ENCODE measurements around the gene LTK. TPM values are rescaled to one million over a fixed set of nuclear protein-coding genes. Genes with fewer than 3 reads are reported as not detected.

LTK gene
- total RNA-seq, 1 experiment from 2014 or later, result 0.07 TPM

GRCh38 chr15:41512940-41513505, 604 bp downstream of the LTK start:
- H3K27me3 ChIP-seq (ENCODE audit: low read length), result no peaks in the 10 kb centered on the region
- ATAC-seq (no peak), DNase-seq (no peak)
- no peaks in the 10 kb centered on the region for H3K36me3 ChIP-seq (ENCODE audit: low read depth, low read length)
- no peak overlapping the region for H3K4me3 ChIP-seq (ENCODE audit: low read length)
- no peaks in the 10 kb centered on the region for H4K20me1 ChIP-seq (ENCODE audit: low read length)
- no TSS peak for BruUV-seq (replicated peaks)
- no peak overlapping the region for H3K4me2 ChIP-seq (ENCODE audit: low read length)
- H3K27ac ChIP-seq (ENCODE audit: low read length), result no peak overlapping the region
- H3K4me1 ChIP-seq (ENCODE audit: insufficient read depth, low read length), result peaks cover 6% of the 10 kb centered on the region
- intact Hi-C loops (cut with micrococcal nuclease), result no loop called here
- no peak overlapping the region for H2AFZ ChIP-seq (ENCODE audit: low read length)
- TF ChIP-seq EZH2phosphoT487 (IDR thresholded peaks at IDR 0.05; ENCODE audit: borderline replicate concordance, low read length), result no peak
- TF ChIP-seq, protein P1, sequence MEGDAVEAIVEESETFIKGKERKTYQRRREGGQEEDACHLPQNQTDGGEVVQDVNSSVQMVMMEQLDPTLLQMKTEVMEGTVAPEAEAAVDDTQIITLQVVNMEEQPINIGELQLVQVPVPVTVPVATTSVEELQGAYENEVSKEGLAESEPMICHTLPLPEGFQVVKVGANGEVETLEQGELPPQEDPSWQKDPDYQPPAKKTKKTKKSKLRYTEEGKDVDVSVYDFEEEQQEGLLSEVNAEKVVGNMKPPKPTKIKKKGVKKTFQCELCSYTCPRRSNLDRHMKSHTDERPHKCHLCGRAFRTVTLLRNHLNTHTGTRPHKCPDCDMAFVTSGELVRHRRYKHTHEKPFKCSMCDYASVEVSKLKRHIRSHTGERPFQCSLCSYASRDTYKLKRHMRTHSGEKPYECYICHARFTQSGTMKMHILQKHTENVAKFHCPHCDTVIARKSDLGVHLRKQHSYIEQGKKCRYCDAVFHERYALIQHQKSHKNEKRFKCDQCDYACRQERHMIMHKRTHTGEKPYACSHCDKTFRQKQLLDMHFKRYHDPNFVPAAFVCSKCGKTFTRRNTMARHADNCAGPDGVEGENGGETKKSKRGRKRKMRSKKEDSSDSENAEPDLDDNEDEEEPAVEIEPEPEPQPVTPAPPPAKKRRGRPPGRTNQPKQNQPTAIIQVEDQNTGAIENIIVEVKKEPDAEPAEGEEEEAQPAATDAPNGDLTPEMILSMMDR (conservative IDR thresholded peaks at IDR 0.05; ENCODE audit: low read depth, low read length), result no peak
- TF ChIP-seq EZH2 (IDR thresholded peaks at IDR 0.05; ENCODE audit: low read length, unreplicated experiment), result no peak
- H3K9me3 ChIP-seq (ENCODE audit: low read length), result no peaks in the 10 kb centered on the region
- POLR2A ChIA-PET (ENCODE audit: unreplicated experiment), result no interaction called here
- no peaks in the 10 kb centered on the region for H3F3A ChIP-seq (ENCODE audit: low read length, unreplicated experiment)
- no peaks in the 10 kb centered on the region for H3K9me2 ChIP-seq (replicated peaks; ENCODE audit: low read length)
- H3K79me2 ChIP-seq (ENCODE audit: low read length), result no peaks in the 10 kb centered on the region
- no peak overlapping the region for H3K9ac ChIP-seq (ENCODE audit: low read length)
- CTCF ChIA-PET, result no interaction called here

GRCh38 chr15:41512512-41512939, 1.1 kb downstream of the LTK start:
- intact Hi-C loops (cut with micrococcal nuclease), result no loop called here
- DNase-seq (no peak), ATAC-seq (no peak)
- Histone ChIP-seq H3K4me3 (ENCODE audit: low read length) (no peak overlapping the region), H2AFZ (ENCODE audit: low read length) (no peak overlapping the region), H4K20me1 (ENCODE audit: low read length) (no peaks in the 10 kb centered on the region), H3K27me3 (ENCODE audit: low read length) (no peaks in the 10 kb centered on the region), H3K4me2 (ENCODE audit: low read length) (no peak overlapping the region), H3K9me2 (replicated peaks; ENCODE audit: low read length) (no peaks in the 10 kb centered on the region), H3K79me2 (ENCODE audit: low read length) (no peaks in the 10 kb centered on the region), H3K36me3 (ENCODE audit: low read depth, low read length) (no peaks in the 10 kb centered on the region), H3K4me1 (ENCODE audit: insufficient read depth, low read length) (peaks cover 11% of the 10 kb centered on the region), H3K9me3 (ENCODE audit: low read length) (no peaks in the 10 kb centered on the region), H3F3A (ENCODE audit: low read length, unreplicated experiment) (no peaks in the 10 kb centered on the region), H3K9ac (ENCODE audit: low read length) (no peak overlapping the region), H3K27ac (ENCODE audit: low read length) (no peak overlapping the region)
- BruUV-seq (replicated peaks), result no TSS peak
- TF ChIP-seq EZH2phosphoT487 (IDR thresholded peaks at IDR 0.05; ENCODE audit: borderline replicate concordance, low read length), result no peak
- TF ChIP-seq, protein P1 (conservative IDR thresholded peaks at IDR 0.05; ENCODE audit: low read depth, low read length), result no peak
- no peak for TF ChIP-seq EZH2 (IDR thresholded peaks at IDR 0.05; ENCODE audit: low read length, unreplicated experiment)
- POLR2A ChIA-PET (ENCODE audit: unreplicated experiment), result no interaction called here
- CTCF ChIA-PET, result no interaction called here

DNA sequence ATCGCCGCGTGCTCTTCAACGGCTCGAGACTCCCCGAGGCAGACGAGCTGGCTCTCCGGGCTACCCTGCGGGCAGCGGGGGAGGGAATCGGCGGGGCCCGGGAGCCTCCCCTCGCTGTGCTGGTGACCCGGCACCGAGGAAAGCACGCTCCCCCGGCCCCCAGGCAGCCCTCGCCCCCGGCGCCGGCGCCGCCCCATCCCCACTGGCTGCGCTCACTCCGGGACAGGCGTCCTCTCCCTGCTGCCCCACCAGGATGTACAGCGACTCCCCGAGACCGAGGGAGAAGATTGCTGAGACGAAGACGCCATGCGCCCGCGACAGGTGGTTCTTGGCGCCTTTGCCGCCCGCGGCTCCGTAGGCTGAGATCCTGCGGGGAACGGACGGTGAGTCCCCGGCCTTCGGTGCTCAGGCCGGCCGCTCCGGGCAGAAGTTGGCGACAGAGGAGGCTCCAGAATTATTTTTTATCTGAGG, 1.7 kb downstream of the LTK start:
- no peaks in the 10 kb centered on the region for H3K79me2 ChIP-seq (ENCODE audit: low read length)

More for the DNA sequence above, 1.7 kb downstream of the LTK start:
- Histone ChIP-seq H3K9me2 (replicated peaks; ENCODE audit: low read length) (no peaks in the 10 kb centered on the region), H3K9ac (ENCODE audit: low read length) (no peak overlapping the region), H3K9me3 (ENCODE audit: low read length) (no peaks in the 10 kb centered on the region), H3F3A (ENCODE audit: low read length, unreplicated experiment) (no peaks in the 10 kb centered on the region), H3K36me3 (ENCODE audit: low read depth, low read length) (no peaks in the 10 kb centered on the region), H3K4me2 (ENCODE audit: low read length) (no peak overlapping the region), H3K27ac (ENCODE audit: low read length) (no peak overlapping the region), H3K4me3 (ENCODE audit: low read length) (no peak overlapping the region), H2AFZ (ENCODE audit: low read length) (no peak overlapping the region), H4K20me1 (ENCODE audit: low read length) (no peaks in the 10 kb centered on the region), H3K27me3 (ENCODE audit: low read length) (no peaks in the 10 kb centered on the region), H3K4me1 (ENCODE audit: insufficient read depth, low read length) (peaks cover 13% of the 10 kb centered on the region)
- BruUV-seq (replicated peaks), result no TSS peak
- ChIA-PET POLR2A (ENCODE audit: unreplicated experiment) (no interaction called here), CTCF (no interaction called here)
- no peak for ATAC-seq
- no peak for DNase-seq
- TF ChIP-seq, protein P1 (conservative IDR thresholded peaks at IDR 0.05; ENCODE audit: low read depth, low read length), result no peak
- TF ChIP-seq EZH2phosphoT487 (IDR thresholded peaks at IDR 0.05; ENCODE audit: borderline replicate concordance, low read length) (no peak), EZH2 (IDR thresholded peaks at IDR 0.05; ENCODE audit: low read length, unreplicated experiment) (no peak)
- intact Hi-C loops (cut with micrococcal nuclease), result no loop called here

Data from PC-3 (cell line).